A549 (cell line): Measurements from ENCODE around the gene TMEM82. TPM values are rescaled to one million over a fixed set of nuclear protein-coding genes. Genes with fewer than 3 reads are reported as not detected.

Experiments used
- ATAC-seq, 2 experiments: fragments of 200-7000 bp in 1 of 2; fragments of >200 bp in 1 of 2; cut with Nextera tagmentation in 1 of 2; cut with Tn5 transposase in 1 of 2; 3 replicates each; pipeline versions ENCODE4 v1.8.0 to v1.9.1; 2018 to 2020; ENCODE audit warnings: mild to moderate bottlenecking in 1 of 2, moderate library complexity in 1 of 2
- CTCF ChIA-PET: fragments of 300-600 bp; sonication (Branson Sonifier 250); formaldehyde crosslinking; extraction: SDS; loops from one replicate; lab custom pipeline; 2021; ENCODE audit warnings: antibody characterized with exemption, inconsistent platforms; lab: Yijun Ruan, JAX
- POLR2A ChIA-PET: fragments of 350-600 bp; formaldehyde crosslinking; extraction: SDS; loops from one replicate; lab custom pipeline; 2021; ENCODE audit warnings: antibody characterized with exemption, inconsistent platforms; lab: Yijun Ruan, JAX
- DNase-seq, 2 experiments: peaks; one replicate each; pipeline versions ENCODE4 v3.0.0 to v3.0.0-alpha.2; 2011 to 2016; ENCODE audit warnings: low read depth in 1 of 2, low spot score in 1 of 2
- FAIRE-seq: peaks from 2 replicates; lab custom pipeline; 2011; peaks lifted over from hg19 to GRCh38; lab: Jason Lieb, UNC
- H3K27ac ChIP-seq, 2 experiments: fragments of >200 bp; sonication (Bioruptor Twin); formaldehyde crosslinking; 3 replicates each; pipeline ENCODE4 v1.5.1; 2016 to 2017
- H3K4me1 ChIP-seq: fragments of >200 bp; sonication (Bioruptor Twin); formaldehyde crosslinking; 3 replicates; pipeline ENCODE4 v1.6.1; 2016
- H3K4me2 ChIP-seq: fragments of >200 bp; sonication (Bioruptor Twin); formaldehyde crosslinking; 3 replicates; pipeline ENCODE4 v1.6.1; 2016
- H3K4me3 ChIP-seq: fragments of >200 bp; sonication (Bioruptor Twin); formaldehyde crosslinking; 3 replicates; pipeline ENCODE4 v1.5.1; 2016
- H3K9me3 ChIP-seq: fragments of >200 bp; sonication (Bioruptor Twin); formaldehyde crosslinking; 3 replicates; pipeline ENCODE4 v1.6.1; 2016
- CBX8 ChIP-seq: fragments of 200-600 bp; sonication (generic); IDR thresholded peaks from 2 replicates; pipeline ENCODE4 v1.6.1; 2016
- CHD2 ChIP-seq: fragments of 150-350 bp; IDR thresholded peaks from 2 replicates; pipeline ENCODE4 v1.6.1; 2014; ENCODE audit warnings: low read length; ENCODE audit not compliant: partially characterized antibody
- CHD4 ChIP-seq: fragments of 200-600 bp; sonication (generic); IDR thresholded peaks from 2 replicates; pipeline ENCODE4 v1.6.1; 2016; ENCODE audit warnings: antibody characterized with exemption, mild to moderate bottlenecking, borderline replicate concordance
- EHMT2 ChIP-seq: fragments of 200-600 bp; sonication (generic); IDR thresholded peaks from 2 replicates; pipeline ENCODE4 v1.6.1; 2016; ENCODE audit warnings: antibody characterized with exemption, low read depth, mild to moderate bottlenecking, moderate library complexity
- EP300 ChIP-seq, 2 experiments: fragments of >200 bp; sonication (Bioruptor Twin); formaldehyde crosslinking; IDR thresholded peaks; 2 replicates in 1 of 2; 3 replicates in 1 of 2; pipeline ENCODE4 v1.6.1; 2016 to 2017
- FOSB ChIP-seq: fragments of 250-450 bp; sonication (Bioruptor Pico); IDR thresholded peaks from 2 replicates; pipeline ENCODE4 v1.5.0; 2020; ENCODE audit warnings: mild to moderate bottlenecking, moderate library complexity
- GATA3 ChIP-seq: IDR thresholded peaks from 2 replicates; pipeline ENCODE4 v1.6.1; 2012; ENCODE audit warnings: borderline replicate concordance
- JUN ChIP-seq, 2 experiments: fragments of >200 bp; sonication (Bioruptor Twin); formaldehyde crosslinking; IDR thresholded peaks; 2 replicates in 1 of 2; 3 replicates in 1 of 2; pipeline ENCODE4 v1.6.1; 2016 to 2017
- KDM5A ChIP-seq: fragments of 200-600 bp; sonication (generic); IDR thresholded peaks from 2 replicates; pipeline ENCODE4 v1.6.1; 2016; ENCODE audit warnings: antibody characterized with exemption, mild to moderate bottlenecking
- MYC ChIP-seq: IDR thresholded peaks from 2 replicates; pipeline ENCODE4 v1.6.1; 2012; ENCODE audit warnings: mild to moderate bottlenecking, inconsistent platforms, low read length, improper control_type of control experiment, borderline replicate concordance
- NFE2L2 ChIP-seq: fragments of 150-350 bp; conservative IDR thresholded peaks from 2 replicates; pipeline ENCODE4 v1.6.1; 2014; ENCODE audit warnings: low read length
- NR3C1 ChIP-seq: fragments of >200 bp; sonication (Bioruptor Twin); formaldehyde crosslinking; IDR thresholded peaks from 3 replicates; pipeline ENCODE4 v1.6.1; 2017
- PHF8 ChIP-seq: fragments of 200-600 bp; sonication (generic); IDR thresholded peaks from 2 replicates; pipeline ENCODE4 v1.6.1; 2016; ENCODE audit warnings: low read depth, mild to moderate bottlenecking, antibody characterized with exemption, moderate library complexity, borderline replicate concordance
- POLR2A ChIP-seq: IDR thresholded peaks from 2 replicates; pipeline ENCODE4 v1.6.1; 2012; ENCODE audit warnings: mild to moderate bottlenecking, low read length
- RAD21 ChIP-seq, 2 experiments: fragments of >200 bp in 1 of 2; sonication (Bioruptor Twin) in 1 of 2; formaldehyde crosslinking in 1 of 2; IDR thresholded peaks in 1 of 2; conservative IDR thresholded peaks in 1 of 2; 2 replicates in 1 of 2; 3 replicates in 1 of 2; pipeline ENCODE4 v1.6.1; 2012 to 2018; ENCODE audit warnings: inconsistent platforms in 1 of 2
- RFX5 ChIP-seq: fragments of 450-650 bp; IDR thresholded peaks from 2 replicates; pipeline ENCODE4 v1.7.1; 2014; ENCODE audit warnings: antibody characterized with exemption, mild to moderate bottlenecking, moderate library complexity
- SMC3 ChIP-seq: fragments of >200 bp; sonication (Bioruptor Twin); formaldehyde crosslinking; IDR thresholded peaks from 3 replicates; pipeline ENCODE4 v1.6.1; 2018; ENCODE audit warnings: inconsistent platforms
- ZFP36 ChIP-seq: fragments of 450-650 bp; IDR thresholded peaks from 2 replicates; pipeline ENCODE4 v1.6.1; 2014; ENCODE audit warnings: borderline replicate concordance; ENCODE audit not compliant: partially characterized antibody
- ZNF302 ChIP-seq: fragments of 250-450 bp; sonication (Bioruptor Pico); IDR thresholded peaks from 2 replicates; pipeline ENCODE4 v1.9.0; 2021; ENCODE audit warnings: inconsistent platforms, mild to moderate bottlenecking, moderate library complexity
- WGBS: methylation state at CpG from one replicate; pipeline ENCODE4 v1.1.6; 2017; ENCODE audit errors: missing lambda C conversion rate; 5-methylcytosine and 5-hydroxymethylcytosine counted together
- polyA plus RNA-seq, 4 experiments: library from polyadenylated mRNA; depleted of rRNA in 3 of 4; stranded (reverse); fragments of >200 nt; fragmentation: RNase III in 1 of 4; extraction: RNeasy Plus Mini Kit Qiagen cat#74134 plus additional on column Dnase treatment in 1 of 4; gene quantifications; 2 replicates in 3 of 4; 3 replicates in 1 of 4; pipeline ENCODE4 v1.2.3, GENCODE V29; 2011 to 2017
- TF ChIP-seq, protein P1 (sequence below): fragments of 450-650 bp; IDR thresholded peaks from 2 replicates; pipeline ENCODE4 v1.6.1; 2014; ENCODE audit warnings: antibody characterized with exemption
- TF ChIP-seq, protein P2 (sequence below): fragments of >200 bp; sonication (Bioruptor Twin); formaldehyde crosslinking; IDR thresholded peaks from 2 replicates; pipeline ENCODE4 v1.6.1; 2016
- TF ChIP-seq, protein P3 (sequence below): fragments of 250-450 bp; sonication (Bioruptor Pico); IDR thresholded peaks from 2 replicates; pipeline ENCODE4 v1.5.0; 2021; ENCODE audit warnings: mild to moderate bottlenecking, moderate library complexity, borderline replicate concordance

Gene TMEM82
- polyA plus RNA-seq, 2 of the 4 experiments (the other 2 are of a cell fraction) = not detected

DNA sequence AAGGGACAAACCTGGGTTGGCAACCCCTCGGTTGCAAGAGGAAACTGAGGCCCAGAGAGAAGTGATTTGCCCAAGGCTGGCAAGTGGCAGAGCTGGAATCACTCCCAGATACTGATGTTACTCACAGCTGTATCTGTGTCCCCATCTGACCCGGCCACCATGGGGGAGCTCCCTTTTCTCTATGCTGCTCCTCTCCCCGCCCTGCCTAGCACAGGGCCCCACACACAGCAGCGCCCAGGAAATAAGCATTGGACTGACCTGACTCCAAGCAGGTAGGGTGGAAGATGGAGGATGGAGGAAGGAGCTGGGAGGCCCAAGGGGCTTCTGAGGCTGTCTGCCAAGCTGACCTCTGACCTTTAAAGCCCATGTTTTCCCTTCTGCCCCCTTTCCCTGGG is 13.3 kb downstream of the TMEM82 start (continued):
- TF ChIP-seq, protein P1, sequence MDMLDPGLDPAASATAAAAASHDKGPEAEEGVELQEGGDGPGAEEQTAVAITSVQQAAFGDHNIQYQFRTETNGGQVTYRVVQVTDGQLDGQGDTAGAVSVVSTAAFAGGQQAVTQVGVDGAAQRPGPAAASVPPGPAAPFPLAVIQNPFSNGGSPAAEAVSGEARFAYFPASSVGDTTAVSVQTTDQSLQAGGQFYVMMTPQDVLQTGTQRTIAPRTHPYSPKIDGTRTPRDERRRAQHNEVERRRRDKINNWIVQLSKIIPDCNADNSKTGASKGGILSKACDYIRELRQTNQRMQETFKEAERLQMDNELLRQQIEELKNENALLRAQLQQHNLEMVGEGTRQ = no peak
- TF ChIP-seq RAD21 (conservative IDR thresholded peaks at IDR 0.05 in 1 of 2, IDR thresholded peaks at IDR 0.05 in 1 of 2) = no peak
- no peak for TF ChIP-seq EP300 (IDR thresholded peaks at IDR 0.05)

DNA sequence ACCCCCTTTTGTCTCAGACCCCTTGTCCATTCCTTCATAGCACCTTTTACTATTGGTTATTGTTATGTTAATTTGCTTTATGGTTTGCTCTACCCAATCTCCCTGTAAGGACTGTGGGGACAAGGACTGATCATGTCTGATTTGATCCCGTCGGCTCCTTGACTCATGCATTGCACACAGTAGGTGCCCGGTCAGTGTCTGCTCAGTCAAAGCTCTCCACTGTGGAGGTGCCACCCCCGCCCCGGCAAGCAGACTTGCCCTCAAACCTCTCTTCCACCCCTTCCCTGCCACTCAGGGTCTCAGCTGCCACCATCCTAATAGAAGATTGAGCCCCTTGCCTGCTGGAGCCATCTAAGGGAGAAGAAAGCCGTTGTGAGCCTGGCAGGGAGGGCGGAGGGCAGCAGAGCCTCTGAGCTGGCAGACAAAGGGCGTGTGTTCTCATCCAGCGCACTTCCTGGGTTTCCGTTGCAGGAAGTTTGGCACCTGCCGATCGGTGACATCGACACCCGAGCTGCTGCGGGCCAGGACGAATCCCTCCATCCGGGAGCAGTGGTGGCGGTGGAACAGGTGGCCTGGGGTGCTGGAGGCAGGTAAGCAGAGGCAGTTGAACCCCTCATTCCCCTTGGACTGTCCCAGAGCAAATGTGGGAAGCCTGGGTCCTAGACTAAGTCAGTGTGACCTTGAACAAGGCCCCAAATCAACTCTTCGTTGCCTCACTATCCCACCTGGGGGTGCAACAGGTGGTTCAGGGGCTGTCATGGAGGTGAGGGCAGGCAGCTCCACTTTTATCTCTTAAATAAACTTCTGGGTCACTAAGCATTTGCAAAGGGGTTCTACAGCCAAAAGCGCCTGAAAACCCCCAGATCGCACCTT is 14.1 kb downstream of the TMEM82 start:
- TF ChIP-seq EP300 (IDR thresholded peaks at IDR 0.05) = no peak
- TF ChIP-seq KDM5A = no peak
- TF ChIP-seq ZNF302 (CRISPR knock-in tag) = no peak
- TF ChIP-seq RFX5 = no peak
- TF ChIP-seq CBX8 = no peak
- no peak for TF ChIP-seq CHD2
- no peak for TF ChIP-seq POLR2A
- TF ChIP-seq NR3C1 = no peak
- TF ChIP-seq, protein P2, sequence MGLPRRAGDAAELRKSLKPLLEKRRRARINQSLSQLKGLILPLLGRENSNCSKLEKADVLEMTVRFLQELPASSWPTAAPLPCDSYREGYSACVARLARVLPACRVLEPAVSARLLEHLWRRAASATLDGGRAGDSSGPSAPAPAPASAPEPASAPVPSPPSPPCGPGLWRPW = no peak
- no peak for TF ChIP-seq EHMT2
- TF ChIP-seq CHD4 = no peak
- TF ChIP-seq GATA3 = no peak
- no peak for TF ChIP-seq ZFP36
- TF ChIP-seq, protein P3, sequence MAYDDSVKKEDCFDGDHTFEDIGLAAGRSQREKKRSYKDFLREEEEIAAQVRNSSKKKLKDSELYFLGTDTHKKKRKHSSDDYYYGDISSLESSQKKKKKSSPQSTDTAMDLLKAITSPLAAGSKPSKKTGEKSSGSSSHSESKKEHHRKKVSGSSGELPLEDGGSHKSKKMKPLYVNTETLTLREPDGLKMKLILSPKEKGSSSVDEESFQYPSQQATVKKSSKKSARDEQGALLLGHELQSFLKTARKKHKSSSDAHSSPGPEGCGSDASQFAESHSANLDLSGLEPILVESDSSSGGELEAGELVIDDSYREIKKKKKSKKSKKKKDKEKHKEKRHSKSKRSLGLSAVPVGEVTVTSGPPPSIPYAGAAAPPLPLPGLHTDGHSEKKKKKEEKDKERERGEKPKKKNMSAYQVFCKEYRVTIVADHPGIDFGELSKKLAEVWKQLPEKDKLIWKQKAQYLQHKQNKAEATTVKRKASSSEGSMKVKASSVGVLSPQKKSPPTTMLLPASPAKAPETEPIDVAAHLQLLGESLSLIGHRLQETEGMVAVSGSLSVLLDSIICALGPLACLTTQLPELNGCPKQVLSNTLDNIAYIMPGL (CRISPR knock-in tag) = no peak
- no peak for TF ChIP-seq FOSB (CRISPR knock-in tag)
- TF ChIP-seq NFE2L2 = no peak
- TF ChIP-seq PHF8 = no peak
- TF ChIP-seq SMC3 = no peak
- no peak overlapping the region for H3K4me3 ChIP-seq
- no peaks in the 10 kb centered on the region for H3K9me3 ChIP-seq
- peak overlapping the region in 1 of 2 experiments; percentile 99; a peak in 2 of 6 replicates for H3K27ac ChIP-seq
- CTCF ChIA-PET = interaction anchor here (1.1 to 1.5 kb wide), 2 partner anchors 15 to 20 kb away, joined by 4 to 7 read pairs; no protein-coding TSS in a partner anchor
- POLR2A ChIA-PET = no interaction called here
- 85% methylated on average over 17 of the region's 21 CpGs for WGBS
- peak overlapping the region; percentile 33; the same call in 2 of the 3 replicates for H3K4me2 ChIP-seq
- ATAC-seq = no peak
- H3K4me1 ChIP-seq = peaks cover 46% of the 10 kb centered on the region
- FAIRE-seq = no peak
- no peak for DNase-seq

DNA sequence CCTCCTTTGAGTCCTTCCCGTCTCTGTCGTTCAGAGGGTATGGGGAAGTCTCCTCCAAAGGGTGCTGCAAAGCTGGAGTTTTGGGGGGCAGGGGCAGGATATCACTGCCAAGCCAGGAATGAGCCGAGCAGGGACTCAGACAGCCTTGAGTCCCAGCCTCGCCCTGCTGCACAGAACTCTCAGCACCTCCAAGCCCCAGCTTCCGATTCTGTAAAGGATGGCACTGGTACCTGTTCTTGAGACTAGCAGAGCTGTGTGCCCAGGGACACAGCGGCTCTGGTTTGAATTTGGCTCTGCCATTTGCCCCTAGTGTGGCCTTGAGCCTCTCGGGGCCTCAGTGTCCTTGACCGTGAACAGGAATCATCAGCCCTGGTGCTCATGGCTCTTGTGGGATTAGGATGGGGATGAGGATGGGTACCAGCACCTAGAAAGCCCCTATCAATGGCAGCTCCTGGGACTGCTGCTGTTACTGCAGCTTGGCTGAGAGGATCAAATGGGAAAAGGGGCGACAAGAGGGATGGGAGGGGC is 14.8 kb downstream of the TMEM82 start:
- 92% methylated on average over 6 of the region's 9 CpGs for WGBS
- no peak overlapping the region; the same call in 2 of the 3 replicates for H3K4me2 ChIP-seq
- TF ChIP-seq, protein P2 = no peak
- TF ChIP-seq MYC = no peak
- no peak for TF ChIP-seq CHD4
- TF ChIP-seq JUN (IDR thresholded peaks at IDR 0.05) = no peak
- TF ChIP-seq, all 56 proteins: peak for 0
- FAIRE-seq (no peak), ATAC-seq (peak in 1 of 2 experiments; percentile 3; a peak in 1 of 6 replicates), DNase-seq (no peak)
- CTCF ChIA-PET = interaction anchor here (0.9 to 1.5 kb wide), 2 partner anchors 16 to 139 kb away, joined by 3 to 7 read pairs; no protein-coding TSS in a partner anchor
- POLR2A ChIA-PET = no interaction called here
- Histone ChIP-seq H3K4me3 (no peak overlapping the region), H3K4me1 (peaks cover 46% of the 10 kb centered on the region), H3K9me3 (no peaks in the 10 kb centered on the region), H3K27ac (peak overlapping the region; percentile 24 to 99; a peak in 3 of 6 replicates)
